ENCODE measurements around the gene ITPRID2.

DNA sequence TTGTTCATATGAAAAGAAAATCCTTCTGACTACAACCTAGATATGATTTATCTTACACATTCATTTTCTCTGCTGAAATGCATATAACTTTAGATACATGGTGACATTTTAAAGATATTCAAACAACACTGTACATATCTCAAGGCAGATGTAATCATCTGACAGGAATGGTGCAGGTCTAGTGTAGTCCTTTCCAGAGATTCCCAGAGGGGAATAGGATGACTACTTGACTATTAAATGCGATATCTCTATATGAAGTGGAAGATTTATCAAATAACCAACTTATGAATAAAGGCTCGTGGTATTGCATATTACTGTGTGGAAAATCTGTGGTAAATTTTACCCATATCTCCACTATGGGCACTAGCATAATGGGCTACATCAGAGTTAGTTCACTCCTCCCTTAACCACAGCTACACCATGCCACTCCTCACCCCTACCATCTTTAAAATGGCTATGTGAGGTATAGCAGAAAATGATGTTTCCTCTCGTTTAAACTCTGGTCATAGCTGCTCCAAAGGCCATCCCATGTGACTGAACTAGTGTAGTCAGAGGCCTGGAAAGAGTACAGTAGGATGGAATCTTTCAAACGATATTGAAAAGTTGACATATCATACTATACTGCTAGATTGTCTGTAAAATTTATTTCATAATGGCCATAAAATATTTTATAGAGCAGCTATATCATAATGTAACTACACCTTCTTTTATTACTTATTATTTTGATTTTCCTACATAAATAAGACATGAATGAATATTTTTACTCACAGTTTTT lies 9.1 kb upstream of the ITPRID2 start:
- TF ChIP-seq, protein P1, sequence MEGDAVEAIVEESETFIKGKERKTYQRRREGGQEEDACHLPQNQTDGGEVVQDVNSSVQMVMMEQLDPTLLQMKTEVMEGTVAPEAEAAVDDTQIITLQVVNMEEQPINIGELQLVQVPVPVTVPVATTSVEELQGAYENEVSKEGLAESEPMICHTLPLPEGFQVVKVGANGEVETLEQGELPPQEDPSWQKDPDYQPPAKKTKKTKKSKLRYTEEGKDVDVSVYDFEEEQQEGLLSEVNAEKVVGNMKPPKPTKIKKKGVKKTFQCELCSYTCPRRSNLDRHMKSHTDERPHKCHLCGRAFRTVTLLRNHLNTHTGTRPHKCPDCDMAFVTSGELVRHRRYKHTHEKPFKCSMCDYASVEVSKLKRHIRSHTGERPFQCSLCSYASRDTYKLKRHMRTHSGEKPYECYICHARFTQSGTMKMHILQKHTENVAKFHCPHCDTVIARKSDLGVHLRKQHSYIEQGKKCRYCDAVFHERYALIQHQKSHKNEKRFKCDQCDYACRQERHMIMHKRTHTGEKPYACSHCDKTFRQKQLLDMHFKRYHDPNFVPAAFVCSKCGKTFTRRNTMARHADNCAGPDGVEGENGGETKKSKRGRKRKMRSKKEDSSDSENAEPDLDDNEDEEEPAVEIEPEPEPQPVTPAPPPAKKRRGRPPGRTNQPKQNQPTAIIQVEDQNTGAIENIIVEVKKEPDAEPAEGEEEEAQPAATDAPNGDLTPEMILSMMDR (IDR thresholded peaks at IDR 0.05; ENCODE audit: low read length) = no peak
- no peak for TF ChIP-seq EZH2 (optimal IDR thresholded peaks at IDR 0.05; ENCODE audit: low read depth, low read length)
